ENCODE data around the gene SARDH. TPM values are rescaled to one million over a fixed set of nuclear protein-coding genes. Genes with fewer than 3 reads are reported as not detected.

SARDH gene
- total and polyA plus RNA-seq, 2 of the 8 experiments (the other 6 are each of a cell fraction or from before 2014, with no cell fraction given): 6.4 to 7.4 TPM

- TF ChIP-seq, protein P1, sequence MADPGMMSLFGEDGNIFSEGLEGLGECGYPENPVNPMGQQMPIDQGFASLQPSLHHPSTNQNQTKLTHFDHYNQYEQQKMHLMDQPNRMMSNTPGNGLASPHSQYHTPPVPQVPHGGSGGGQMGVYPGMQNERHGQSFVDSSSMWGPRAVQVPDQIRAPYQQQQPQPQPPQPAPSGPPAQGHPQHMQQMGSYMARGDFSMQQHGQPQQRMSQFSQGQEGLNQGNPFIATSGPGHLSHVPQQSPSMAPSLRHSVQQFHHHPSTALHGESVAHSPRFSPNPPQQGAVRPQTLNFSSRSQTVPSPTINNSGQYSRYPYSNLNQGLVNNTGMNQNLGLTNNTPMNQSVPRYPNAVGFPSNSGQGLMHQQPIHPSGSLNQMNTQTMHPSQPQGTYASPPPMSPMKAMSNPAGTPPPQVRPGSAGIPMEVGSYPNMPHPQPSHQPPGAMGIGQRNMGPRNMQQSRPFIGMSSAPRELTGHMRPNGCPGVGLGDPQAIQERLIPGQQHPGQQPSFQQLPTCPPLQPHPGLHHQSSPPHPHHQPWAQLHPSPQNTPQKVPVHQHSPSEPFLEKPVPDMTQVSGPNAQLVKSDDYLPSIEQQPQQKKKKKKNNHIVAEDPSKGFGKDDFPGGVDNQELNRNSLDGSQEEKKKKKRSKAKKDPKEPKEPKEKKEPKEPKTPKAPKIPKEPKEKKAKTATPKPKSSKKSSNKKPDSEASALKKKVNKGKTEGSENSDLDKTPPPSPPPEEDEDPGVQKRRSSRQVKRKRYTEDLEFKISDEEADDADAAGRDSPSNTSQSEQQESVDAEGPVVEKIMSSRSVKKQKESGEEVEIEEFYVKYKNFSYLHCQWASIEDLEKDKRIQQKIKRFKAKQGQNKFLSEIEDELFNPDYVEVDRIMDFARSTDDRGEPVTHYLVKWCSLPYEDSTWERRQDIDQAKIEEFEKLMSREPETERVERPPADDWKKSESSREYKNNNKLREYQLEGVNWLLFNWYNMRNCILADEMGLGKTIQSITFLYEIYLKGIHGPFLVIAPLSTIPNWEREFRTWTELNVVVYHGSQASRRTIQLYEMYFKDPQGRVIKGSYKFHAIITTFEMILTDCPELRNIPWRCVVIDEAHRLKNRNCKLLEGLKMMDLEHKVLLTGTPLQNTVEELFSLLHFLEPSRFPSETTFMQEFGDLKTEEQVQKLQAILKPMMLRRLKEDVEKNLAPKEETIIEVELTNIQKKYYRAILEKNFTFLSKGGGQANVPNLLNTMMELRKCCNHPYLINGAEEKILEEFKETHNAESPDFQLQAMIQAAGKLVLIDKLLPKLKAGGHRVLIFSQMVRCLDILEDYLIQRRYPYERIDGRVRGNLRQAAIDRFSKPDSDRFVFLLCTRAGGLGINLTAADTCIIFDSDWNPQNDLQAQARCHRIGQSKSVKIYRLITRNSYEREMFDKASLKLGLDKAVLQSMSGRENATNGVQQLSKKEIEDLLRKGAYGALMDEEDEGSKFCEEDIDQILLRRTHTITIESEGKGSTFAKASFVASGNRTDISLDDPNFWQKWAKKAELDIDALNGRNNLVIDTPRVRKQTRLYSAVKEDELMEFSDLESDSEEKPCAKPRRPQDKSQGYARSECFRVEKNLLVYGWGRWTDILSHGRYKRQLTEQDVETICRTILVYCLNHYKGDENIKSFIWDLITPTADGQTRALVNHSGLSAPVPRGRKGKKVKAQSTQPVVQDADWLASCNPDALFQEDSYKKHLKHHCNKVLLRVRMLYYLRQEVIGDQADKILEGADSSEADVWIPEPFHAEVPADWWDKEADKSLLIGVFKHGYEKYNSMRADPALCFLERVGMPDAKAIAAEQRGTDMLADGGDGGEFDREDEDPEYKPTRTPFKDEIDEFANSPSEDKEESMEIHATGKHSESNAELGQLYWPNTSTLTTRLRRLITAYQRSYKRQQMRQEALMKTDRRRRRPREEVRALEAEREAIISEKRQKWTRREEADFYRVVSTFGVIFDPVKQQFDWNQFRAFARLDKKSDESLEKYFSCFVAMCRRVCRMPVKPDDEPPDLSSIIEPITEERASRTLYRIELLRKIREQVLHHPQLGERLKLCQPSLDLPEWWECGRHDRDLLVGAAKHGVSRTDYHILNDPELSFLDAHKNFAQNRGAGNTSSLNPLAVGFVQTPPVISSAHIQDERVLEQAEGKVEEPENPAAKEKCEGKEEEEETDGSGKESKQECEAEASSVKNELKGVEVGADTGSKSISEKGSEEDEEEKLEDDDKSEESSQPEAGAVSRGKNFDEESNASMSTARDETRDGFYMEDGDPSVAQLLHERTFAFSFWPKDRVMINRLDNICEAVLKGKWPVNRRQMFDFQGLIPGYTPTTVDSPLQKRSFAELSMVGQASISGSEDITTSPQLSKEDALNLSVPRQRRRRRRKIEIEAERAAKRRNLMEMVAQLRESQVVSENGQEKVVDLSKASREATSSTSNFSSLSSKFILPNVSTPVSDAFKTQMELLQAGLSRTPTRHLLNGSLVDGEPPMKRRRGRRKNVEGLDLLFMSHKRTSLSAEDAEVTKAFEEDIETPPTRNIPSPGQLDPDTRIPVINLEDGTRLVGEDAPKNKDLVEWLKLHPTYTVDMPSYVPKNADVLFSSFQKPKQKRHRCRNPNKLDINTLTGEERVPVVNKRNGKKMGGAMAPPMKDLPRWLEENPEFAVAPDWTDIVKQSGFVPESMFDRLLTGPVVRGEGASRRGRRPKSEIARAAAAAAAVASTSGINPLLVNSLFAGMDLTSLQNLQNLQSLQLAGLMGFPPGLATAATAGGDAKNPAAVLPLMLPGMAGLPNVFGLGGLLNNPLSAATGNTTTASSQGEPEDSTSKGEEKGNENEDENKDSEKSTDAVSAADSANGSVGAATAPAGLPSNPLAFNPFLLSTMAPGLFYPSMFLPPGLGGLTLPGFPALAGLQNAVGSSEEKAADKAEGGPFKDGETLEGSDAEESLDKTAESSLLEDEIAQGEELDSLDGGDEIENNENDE (IDR thresholded peaks at IDR 0.05; ENCODE audit: insufficient replicate concordance, low read length): no peak
- TF ChIP-seq KDM4A (IDR thresholded peaks at IDR 0.05; ENCODE audit: low read depth, low read length, severe bottlenecking) (no peak), ZNF274 (IDR thresholded peaks at IDR 0.05; ENCODE audit: borderline replicate concordance, extremely low read depth, low read length) (no peak), EP300 (IDR thresholded peaks at IDR 0.05; ENCODE audit: borderline replicate concordance in 1 of 2, low read depth in 2 of 2, low read length in 2 of 2) (no peak)
These were observed 16.6 kb upstream of the SARDH start (continued) for GRCh38 chr9:133754688-133755227.
